Parathyroid adenoma (tissue), 2 donors: ENCODE data around the gene ERLEC1.

Experiments used
- H2AFZ ChIP-seq: fragments of 300-600 bp; sonication (generic); one replicate; pipeline ENCODE4 v1.7.0; 2017; ENCODE audit warnings: antibody characterized with exemption, mild to moderate bottlenecking
- H3K27ac ChIP-seq: fragments of 300-600 bp; sonication (generic); one replicate; pipeline ENCODE4 v1.7.0; 2017
- H3K27me3 ChIP-seq: fragments of 300-600 bp; sonication (generic); one replicate; pipeline ENCODE4 v1.7.0; 2017; ENCODE audit warnings: low read length; ENCODE audit not compliant: control insufficient read depth, insufficient read depth
- H3K36me3 ChIP-seq: fragments of 300-600 bp; sonication (generic); one replicate; pipeline ENCODE4 v1.7.0; 2017; ENCODE audit warnings: low read length; ENCODE audit not compliant: control insufficient read depth, insufficient read depth
- H3K4me1 ChIP-seq: fragments of 300-600 bp; sonication (generic); one replicate; pipeline ENCODE4 v1.7.0; 2017; ENCODE audit warnings: control low read depth
- H3K4me2 ChIP-seq: fragments of 300-600 bp; sonication (generic); one replicate; pipeline ENCODE4 v1.7.0; 2017; ENCODE audit warnings: low read length
- H3K4me3 ChIP-seq: fragments of 300-600 bp; sonication (generic); one replicate; pipeline ENCODE4 v1.7.0; 2017; ENCODE audit warnings: low read depth, low read length
- H3K79me2 ChIP-seq: fragments of 300-600 bp; sonication (generic); one replicate; pipeline ENCODE4 v1.7.0; 2017; ENCODE audit warnings: control low read depth
- H3K9ac ChIP-seq: fragments of 300-600 bp; sonication (generic); one replicate; pipeline ENCODE4 v1.7.0; 2017; ENCODE audit warnings: mild to moderate bottlenecking
- H3K9me3 ChIP-seq: fragments of 300-600 bp; sonication (generic); one replicate; pipeline ENCODE4 v1.7.0; 2017; ENCODE audit warnings: low read length; ENCODE audit not compliant: control insufficient read depth
- TF ChIP-seq, protein P1 (sequence below): fragments of 300-600 bp; sonication (generic); IDR thresholded peaks from one replicate; pipeline ENCODE4 v1.7.0; 2017; ENCODE audit warnings: antibody characterized with exemption, mild to moderate bottlenecking
- donor health status: primary hyperparathyroidism.

The ERLEC1 gene

GRCh38 chr2:53767405-53768241 lies 19.2 kb upstream of the ERLEC1 start, which contains the start of gene CHAC2:
CHAC2 (plus strand) TSS chr2:53767804; CDS start chr2:53767887, 83 bp downstream.
- Histone ChIP-seq H2AFZ (peak within 1 kb of the TSS; percentile 92), H3K4me3 (peak within 1 kb of the TSS; percentile 72), H3K4me2 (peak within 1 kb of the TSS; percentile 84), H3K79me2 (peaks cover 3% of the 10 kb centered on the region), H3K9me3 (no peaks in the 10 kb centered on the region), H3K27me3 (no peaks in the 10 kb centered on the region), H3K9ac (no peak within 1 kb of the TSS), H3K27ac (peak within 1 kb of the TSS; percentile 76), H3K36me3 (no peaks in the 10 kb centered on the region), H3K4me1 (no peaks in the 10 kb centered on the region)
- TF ChIP-seq, protein P1, sequence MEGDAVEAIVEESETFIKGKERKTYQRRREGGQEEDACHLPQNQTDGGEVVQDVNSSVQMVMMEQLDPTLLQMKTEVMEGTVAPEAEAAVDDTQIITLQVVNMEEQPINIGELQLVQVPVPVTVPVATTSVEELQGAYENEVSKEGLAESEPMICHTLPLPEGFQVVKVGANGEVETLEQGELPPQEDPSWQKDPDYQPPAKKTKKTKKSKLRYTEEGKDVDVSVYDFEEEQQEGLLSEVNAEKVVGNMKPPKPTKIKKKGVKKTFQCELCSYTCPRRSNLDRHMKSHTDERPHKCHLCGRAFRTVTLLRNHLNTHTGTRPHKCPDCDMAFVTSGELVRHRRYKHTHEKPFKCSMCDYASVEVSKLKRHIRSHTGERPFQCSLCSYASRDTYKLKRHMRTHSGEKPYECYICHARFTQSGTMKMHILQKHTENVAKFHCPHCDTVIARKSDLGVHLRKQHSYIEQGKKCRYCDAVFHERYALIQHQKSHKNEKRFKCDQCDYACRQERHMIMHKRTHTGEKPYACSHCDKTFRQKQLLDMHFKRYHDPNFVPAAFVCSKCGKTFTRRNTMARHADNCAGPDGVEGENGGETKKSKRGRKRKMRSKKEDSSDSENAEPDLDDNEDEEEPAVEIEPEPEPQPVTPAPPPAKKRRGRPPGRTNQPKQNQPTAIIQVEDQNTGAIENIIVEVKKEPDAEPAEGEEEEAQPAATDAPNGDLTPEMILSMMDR, result peak; percentile 56

DNA sequence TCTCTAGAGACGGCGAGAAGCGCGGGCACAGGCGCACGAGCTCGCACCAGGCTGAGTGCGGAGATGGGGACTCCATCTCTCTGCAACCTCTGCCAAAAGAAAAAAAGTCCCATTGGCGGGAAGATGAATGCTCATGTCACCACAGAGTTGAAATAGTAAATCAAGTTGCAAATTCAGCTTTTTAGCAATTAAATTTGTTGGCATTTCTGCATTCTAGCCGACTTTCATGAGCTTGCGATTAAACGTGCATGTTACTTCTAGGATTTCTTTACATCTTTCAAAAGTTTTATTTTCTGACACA lies 18.7 kb upstream of the ERLEC1 start:
- TF ChIP-seq, protein P1, result no peak
- peak overlapping the region; percentile 92 for H2AFZ ChIP-seq
- peaks cover 3% of the 10 kb centered on the region for H3K79me2 ChIP-seq
- H3K36me3 ChIP-seq, result no peaks in the 10 kb centered on the region
- H3K9ac ChIP-seq, result no peak overlapping the region
- peak overlapping the region; percentile 84 for H3K4me2 ChIP-seq
- H3K9me3 ChIP-seq, result no peaks in the 10 kb centered on the region
- H3K4me1 ChIP-seq, result no peaks in the 10 kb centered on the region
- H3K27me3 ChIP-seq, result no peaks in the 10 kb centered on the region
- H3K4me3 ChIP-seq, result peak overlapping the region; percentile 72
- H3K27ac ChIP-seq, result peak overlapping the region; percentile 76

GRCh38 chr2:53769318-53769945 lies 17.4 kb upstream of the ERLEC1 start:
- no peak overlapping the region for H3K27ac ChIP-seq
- TF ChIP-seq, protein P1, result no peak
- H3K4me1 ChIP-seq, result no peaks in the 10 kb centered on the region
- H3K4me3 ChIP-seq, result no peak overlapping the region
- no peaks in the 10 kb centered on the region for H3K27me3 ChIP-seq
- H3K36me3 ChIP-seq, result no peaks in the 10 kb centered on the region
- no peak overlapping the region for H3K4me2 ChIP-seq
- H3K9ac ChIP-seq, result no peak overlapping the region
- no peaks in the 10 kb centered on the region for H3K9me3 ChIP-seq
- peaks cover 3% of the 10 kb centered on the region for H3K79me2 ChIP-seq
- no peak overlapping the region for H2AFZ ChIP-seq

DNA sequence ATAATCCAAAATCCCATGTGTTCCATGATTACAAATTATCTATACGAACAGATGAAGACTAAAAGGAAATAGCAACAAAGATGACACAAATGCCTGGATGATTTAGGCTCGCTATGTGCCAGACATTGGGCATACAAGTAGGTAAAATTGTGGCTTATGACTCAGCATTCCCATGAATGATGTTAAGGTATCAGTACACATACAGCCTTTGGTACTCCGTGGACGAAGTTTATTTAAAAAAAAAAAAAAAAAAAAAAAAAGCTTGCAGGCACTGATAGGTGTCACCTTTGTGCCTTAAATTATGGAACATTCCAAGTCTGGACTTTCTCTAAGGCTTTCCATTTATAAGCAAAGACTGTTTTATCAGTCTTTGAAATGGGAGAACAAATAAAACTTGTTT lies 16.6 kb upstream of the ERLEC1 start:
- H3K4me2 ChIP-seq, result no peak overlapping the region
- no peaks in the 10 kb centered on the region for H3K27me3 ChIP-seq
- no peaks in the 10 kb centered on the region for H3K4me1 ChIP-seq
- H3K27ac ChIP-seq, result no peak overlapping the region
- no peak overlapping the region for H3K9ac ChIP-seq
- H3K79me2 ChIP-seq, result peaks cover 3% of the 10 kb centered on the region
- H2AFZ ChIP-seq, result no peak overlapping the region
- H3K9me3 ChIP-seq, result no peaks in the 10 kb centered on the region
- no peaks in the 10 kb centered on the region for H3K36me3 ChIP-seq
- TF ChIP-seq, protein P1, result no peak
- H3K4me3 ChIP-seq, result no peak overlapping the region
